PFSK-1 (cell line): ENCODE results near the gene SPATA12.

Experiments
- FOXP2 ChIP-seq: optimal IDR thresholded peaks from 2 replicates; pipeline ENCODE3; 2011; ENCODE audit warnings: borderline replicate concordance, control low read depth, inconsistent platforms; ENCODE audit not compliant: insufficient read depth; ENCODE audit errors: extremely low read length, extremely low read depth
- POLR2AphosphoS5 ChIP-seq: IDR thresholded peaks from 2 replicates; pipeline ENCODE4 v1.6.1; 2012; ENCODE audit warnings: low read depth, mild to moderate bottlenecking, control low read depth, low read length, moderate library complexity
- REST ChIP-seq, 2 experiments: IDR thresholded peaks; 2 replicates each; pipeline versions ENCODE4 v1.6.1 to v1.8.0; 2011 to 2012; ENCODE audit warnings: low read depth in 2 of 2, low read length in 2 of 2, control low read depth in 1 of 2, inconsistent platforms in 1 of 2, mild to moderate bottlenecking in 1 of 2, moderate library complexity in 1 of 2; ENCODE audit not compliant: insufficient read depth in 1 of 2
- SIN3A ChIP-seq: IDR thresholded peaks from 2 replicates; pipeline ENCODE4 v1.6.1; 2012; ENCODE audit warnings: mild to moderate bottlenecking, low read length, moderate library complexity, borderline replicate concordance; ENCODE audit not compliant: insufficient read depth
- TAF1 ChIP-seq: IDR thresholded peaks from 2 replicates; pipeline ENCODE4 v1.6.1; 2012; ENCODE audit warnings: low read length, control low read depth, borderline replicate concordance; ENCODE audit not compliant: insufficient read depth

- TF ChIP-seq SIN3A: no peak
- TF ChIP-seq POLR2AphosphoS5: no peak
- TF ChIP-seq REST (IDR thresholded peaks at IDR 0.05; ENCODE audit: insufficient read depth in 1 of 2, low read depth in 2 of 2, low read length in 2 of 2): no peak
- TF ChIP-seq FOXP2: no peak
- TF ChIP-seq TAF1: no peak
Measured at GRCh38 chr3:57046101-57046765, 14.2 kb upstream of the SPATA12 start.
